Fibroblast of the aortic adventitia (primary cell): ENCODE data around the gene SPECC1. TPM values are rescaled to one million over a fixed set of nuclear protein-coding genes. Genes with fewer than 3 reads are reported as not detected.
"Not testable (repeated sequence)": the region's sequence is repeated elsewhere in the genome, so short reads cannot be mapped to it uniquely, and the experiment has no call there.

ENCODE experiments used
- DNase-seq: peaks from one replicate; pipeline ENCODE4 v3.0.0-alpha.2; 2010; ENCODE audit warnings: low read depth
- H3K4me3 ChIP-seq: 2 replicates; pipeline ENCODE4 v1.5.1; 2011; ENCODE audit warnings: low read depth, mild to moderate bottlenecking, control low read depth, low read length, moderate library complexity
- total RNA-seq: library from RNA; depleted of rRNA; stranded (reverse); fragments of >200 nt; gene quantifications from 2 replicates; pipeline ENCODE4 v1.2.3, GENCODE V29; 2012; ENCODE audit warnings: low replicate concordance
- TF ChIP-seq, protein P1 (sequence below): IDR thresholded peaks from 2 replicates; pipeline ENCODE4 v1.5.1; 2011; ENCODE audit warnings: mild to moderate bottlenecking, low read length, control low read depth, inconsistent platforms; ENCODE audit not compliant: insufficient read depth

SPECC1 gene
- total RNA-seq, 1 donor = 16.8 TPM

DNA sequence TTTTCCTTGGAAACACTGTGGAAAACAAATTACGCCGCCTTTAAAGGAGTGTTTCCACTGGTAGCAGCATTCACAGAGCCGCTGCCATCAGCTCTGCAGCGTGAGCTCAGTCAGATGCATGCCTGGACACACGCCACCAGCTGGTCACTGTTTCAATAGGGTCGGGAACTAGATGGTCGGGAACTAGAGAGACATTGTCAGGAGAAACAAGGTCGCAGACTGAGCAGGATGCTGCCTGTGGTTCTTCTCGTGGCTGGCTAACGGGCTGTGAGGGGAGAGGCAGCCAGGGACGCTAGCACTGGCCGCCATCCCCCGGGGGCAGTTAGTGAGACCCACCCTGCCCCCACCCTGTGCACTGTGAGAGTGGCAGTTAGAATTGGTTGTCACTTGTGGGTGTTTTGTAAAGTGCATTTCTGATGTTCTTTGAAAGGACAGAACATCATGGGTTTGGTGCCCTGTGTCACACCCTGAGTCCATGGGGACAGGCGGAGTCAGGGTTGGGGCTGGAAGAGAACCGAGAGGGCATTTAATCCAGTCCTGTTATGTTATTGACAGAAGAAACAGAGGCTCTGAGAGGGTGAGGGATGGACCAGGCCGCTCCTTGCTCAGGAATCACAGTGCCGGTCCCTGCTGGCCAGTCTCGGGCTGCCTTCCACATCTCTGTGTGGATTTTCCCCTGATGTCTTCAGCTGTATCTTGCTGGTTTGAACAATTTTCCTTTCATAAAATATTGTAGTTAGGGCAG is 86.3 kb downstream of the SPECC1 start:
- TF ChIP-seq, protein P1, sequence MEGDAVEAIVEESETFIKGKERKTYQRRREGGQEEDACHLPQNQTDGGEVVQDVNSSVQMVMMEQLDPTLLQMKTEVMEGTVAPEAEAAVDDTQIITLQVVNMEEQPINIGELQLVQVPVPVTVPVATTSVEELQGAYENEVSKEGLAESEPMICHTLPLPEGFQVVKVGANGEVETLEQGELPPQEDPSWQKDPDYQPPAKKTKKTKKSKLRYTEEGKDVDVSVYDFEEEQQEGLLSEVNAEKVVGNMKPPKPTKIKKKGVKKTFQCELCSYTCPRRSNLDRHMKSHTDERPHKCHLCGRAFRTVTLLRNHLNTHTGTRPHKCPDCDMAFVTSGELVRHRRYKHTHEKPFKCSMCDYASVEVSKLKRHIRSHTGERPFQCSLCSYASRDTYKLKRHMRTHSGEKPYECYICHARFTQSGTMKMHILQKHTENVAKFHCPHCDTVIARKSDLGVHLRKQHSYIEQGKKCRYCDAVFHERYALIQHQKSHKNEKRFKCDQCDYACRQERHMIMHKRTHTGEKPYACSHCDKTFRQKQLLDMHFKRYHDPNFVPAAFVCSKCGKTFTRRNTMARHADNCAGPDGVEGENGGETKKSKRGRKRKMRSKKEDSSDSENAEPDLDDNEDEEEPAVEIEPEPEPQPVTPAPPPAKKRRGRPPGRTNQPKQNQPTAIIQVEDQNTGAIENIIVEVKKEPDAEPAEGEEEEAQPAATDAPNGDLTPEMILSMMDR = peak; percentile 18
- H3K4me3 ChIP-seq = no peak overlapping the region
- peak; percentile 18 for DNase-seq

DNA sequence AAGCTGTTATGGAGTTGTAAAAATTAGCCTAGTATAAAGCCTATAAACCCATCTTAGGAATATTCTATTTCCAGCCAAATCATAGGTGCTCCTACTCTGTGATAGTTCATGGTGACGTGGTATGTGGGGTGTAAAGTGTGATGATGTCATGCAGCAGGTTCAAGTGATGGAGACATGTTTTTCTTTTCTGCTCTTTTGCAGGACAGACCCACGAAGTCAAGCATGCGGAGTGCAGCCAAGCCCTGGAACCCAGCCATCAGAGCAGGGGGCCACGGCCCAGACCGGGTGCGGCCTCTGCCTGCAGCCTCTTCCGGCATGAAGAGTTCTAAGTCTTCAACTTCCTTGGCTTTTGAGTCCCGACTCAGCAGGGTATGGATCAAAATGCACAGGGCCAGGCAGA is 87.3 kb downstream of the SPECC1 start:
- TF ChIP-seq, protein P1 = no peak
- DNase-seq = no peak
- H3K4me3 ChIP-seq = no peak overlapping the region

DNA sequence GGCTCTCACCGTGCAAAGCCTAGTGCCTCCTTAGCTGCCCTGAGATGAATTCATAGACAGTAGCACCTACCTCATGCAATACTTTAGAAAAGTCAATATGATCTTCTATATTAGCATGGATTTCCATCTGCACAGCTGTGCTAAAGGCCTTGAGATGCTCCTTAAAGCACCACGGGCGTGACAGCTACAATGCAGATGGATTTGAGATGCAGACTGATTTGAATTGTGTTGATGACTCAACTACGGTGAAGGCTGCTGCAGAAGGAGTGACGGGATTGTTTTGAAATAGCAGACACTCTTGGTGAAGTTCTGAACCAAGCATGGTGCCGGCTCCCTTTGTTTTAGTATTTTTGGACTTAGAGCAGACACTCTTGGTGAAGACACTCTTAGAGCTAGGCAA is 88.2 kb downstream of the SPECC1 start:
- no peak overlapping the region for H3K4me3 ChIP-seq
- TF ChIP-seq, protein P1 = no peak
- DNase-seq = no peak

DNA sequence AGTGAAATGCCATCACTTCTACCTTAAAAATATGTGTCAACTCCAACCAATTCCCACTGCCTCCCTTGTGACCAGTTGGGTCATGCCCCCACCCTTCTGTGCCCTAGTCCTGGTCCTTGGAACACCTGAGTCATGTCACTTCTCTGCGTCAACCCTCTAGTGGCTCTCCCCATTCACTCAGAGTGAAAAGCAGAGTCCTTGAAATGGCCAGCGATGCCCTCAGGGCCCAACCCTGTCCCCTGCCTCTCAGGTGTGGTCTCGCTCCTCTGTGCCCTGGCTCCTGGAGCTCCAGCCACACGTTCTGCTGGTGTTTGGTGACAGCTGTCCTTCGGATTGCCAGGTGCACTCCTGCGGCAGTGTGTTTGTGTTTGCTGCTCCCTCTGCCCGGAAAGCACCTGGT is 89.2 kb downstream of the SPECC1 start:
- TF ChIP-seq, protein P1 = no peak
- no peak for DNase-seq
- H3K4me3 ChIP-seq = no peak overlapping the region

DNA sequence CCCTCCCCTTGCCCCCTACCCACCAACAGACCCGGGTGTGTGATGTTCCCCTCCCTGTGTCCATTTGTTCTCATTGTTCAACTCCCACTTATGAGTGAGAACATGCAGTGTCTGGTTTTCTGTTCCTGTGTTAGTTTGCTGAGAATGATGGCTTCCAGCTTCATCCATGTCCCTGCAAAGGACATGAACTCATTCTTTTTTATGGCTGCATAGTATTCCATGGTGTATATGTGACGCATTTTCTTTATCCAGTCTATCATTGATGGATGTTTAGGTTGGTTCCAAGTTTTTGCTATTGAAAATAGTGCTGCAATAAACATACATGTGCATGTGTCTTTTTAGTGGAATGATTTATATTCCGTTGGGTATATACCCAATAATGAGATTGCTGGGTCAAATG is 91.6 kb downstream of the SPECC1 start:
- not testable (repeated sequence) for H3K4me3 ChIP-seq, DNase-seq

DNA sequence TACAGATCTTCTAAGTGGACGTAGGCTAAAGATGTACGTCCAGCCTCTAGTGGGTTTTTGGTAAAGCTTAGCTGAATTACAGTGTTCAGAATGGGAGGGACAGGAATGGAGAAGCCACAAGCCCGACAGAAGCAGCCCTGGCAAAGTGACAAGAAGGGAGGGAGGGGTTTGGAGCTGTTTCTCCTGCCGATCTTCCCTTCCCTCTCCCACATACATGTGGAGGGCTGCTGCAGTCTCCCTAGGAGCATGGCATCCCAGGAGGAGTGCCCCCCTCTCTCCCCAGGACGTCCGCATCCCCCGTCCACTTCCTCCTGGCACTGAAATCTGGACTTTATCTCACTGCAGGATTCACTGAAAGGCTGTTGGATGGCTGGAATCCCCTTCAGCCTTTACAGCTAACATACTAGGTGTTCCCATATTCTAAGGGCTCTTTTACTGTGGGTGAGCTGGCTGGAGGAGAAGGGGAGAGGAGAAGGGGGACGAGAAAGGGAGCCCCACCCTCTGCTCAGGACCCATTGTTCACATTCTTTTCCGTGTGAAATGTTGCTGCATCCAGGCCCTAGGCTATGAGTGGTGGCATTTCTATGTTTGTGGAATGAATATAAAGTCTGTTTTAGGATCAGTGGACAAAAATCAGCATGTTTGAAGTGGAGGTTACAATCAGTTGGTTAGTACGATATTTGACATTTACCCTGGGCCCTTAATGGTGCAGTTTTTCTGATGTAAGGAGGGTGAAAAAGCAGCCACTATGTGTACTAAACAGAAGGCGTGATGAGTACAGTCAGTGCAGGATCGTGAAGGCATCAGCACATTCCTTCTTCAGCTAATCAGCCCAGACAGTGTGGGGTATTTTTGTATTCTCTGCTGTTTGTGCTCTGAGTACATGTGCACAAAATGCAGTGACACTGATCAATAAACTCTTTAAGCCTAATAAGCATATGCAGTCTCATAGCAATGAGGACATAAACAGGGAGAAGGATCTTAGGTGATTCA is 94.6 kb downstream of the SPECC1 start:
- DNase-seq = no peak
- no peak overlapping the region for H3K4me3 ChIP-seq
- TF ChIP-seq, protein P1 = no peak
